Adipocyte (in vitro differentiated cells): ENCODE results near the gene AAK1.
A peak's percentile ranks its signal among the peaks of the same experiment; 100 is the strongest.

Experiments used
- DNase-seq: peaks from one replicate; pipeline ENCODE4 v3.0.0-alpha.2; 2015; ENCODE audit warnings: low read depth
- H3K27me3 ChIP-seq: replicated peaks from 2 replicates; pipeline ENCODE4 v1.7.0; 2013; ENCODE audit warnings: mild to moderate bottlenecking, low read length, moderate library complexity; ENCODE audit not compliant: control insufficient read depth, insufficient read depth
- H3K36me3 ChIP-seq: 2 replicates; pipeline ENCODE4 v1.7.0; 2013; ENCODE audit warnings: low read length, mild to moderate bottlenecking, moderate library complexity; ENCODE audit not compliant: control insufficient read depth, insufficient read depth, severe bottlenecking
- H3K4me1 ChIP-seq: 2 replicates; pipeline ENCODE4 v1.7.0; 2013; ENCODE audit warnings: mild to moderate bottlenecking, low read length, moderate library complexity; ENCODE audit not compliant: control insufficient read depth, insufficient read depth
- H3K4me3 ChIP-seq: 2 replicates; pipeline ENCODE4 v1.7.0; 2013; ENCODE audit warnings: mild to moderate bottlenecking, low read length, moderate library complexity
- H3K9ac ChIP-seq: 2 replicates; pipeline ENCODE4 v1.7.0; 2013; ENCODE audit warnings: mild to moderate bottlenecking, low read length, moderate library complexity
- H3K9me3 ChIP-seq: 2 replicates; pipeline ENCODE4 v1.7.0; 2013; ENCODE audit warnings: mild to moderate bottlenecking, low read length, moderate library complexity; ENCODE audit not compliant: control insufficient read depth

The AAK1 gene

GRCh38 chr2:69531186-69531585 lies 112.4 kb downstream of the AAK1 start:
- peaks cover 8% of the 10 kb centered on the region for H3K4me1 ChIP-seq
- H3K9ac ChIP-seq, result no peak overlapping the region
- no peaks in the 10 kb centered on the region for H3K27me3 ChIP-seq
- H3K4me3 ChIP-seq, result no peak overlapping the region
- peaks cover 76% of the 10 kb centered on the region for H3K36me3 ChIP-seq
- DNase-seq, result no peak
- no peaks in the 10 kb centered on the region for H3K9me3 ChIP-seq

GRCh38 chr2:69529480-69529879 lies 114.1 kb downstream of the AAK1 start:
- Histone ChIP-seq H3K9me3 (no peaks in the 10 kb centered on the region), H3K4me3 (no peak overlapping the region), H3K36me3 (peaks cover 86% of the 10 kb centered on the region), H3K4me1 (peaks cover 5% of the 10 kb centered on the region), H3K9ac (no peak overlapping the region), H3K27me3 (no peaks in the 10 kb centered on the region)
- no peak for DNase-seq

GRCh38 chr2:69525261-69525660 lies 118.3 kb downstream of the AAK1 start:
- H3K9me3 ChIP-seq, result no peaks in the 10 kb centered on the region
- peaks cover 5% of the 10 kb centered on the region for H3K4me1 ChIP-seq
- H3K4me3 ChIP-seq, result no peak overlapping the region
- H3K36me3 ChIP-seq, result peaks cover 94% of the 10 kb centered on the region
- DNase-seq, result no peak
- no peaks in the 10 kb centered on the region for H3K27me3 ChIP-seq
- H3K9ac ChIP-seq, result no peak overlapping the region

- Histone ChIP-seq H3K36me3 (peaks cover 94% of the 10 kb centered on the region), H3K9ac (no peak overlapping the region), H3K27me3 (no peaks in the 10 kb centered on the region), H3K4me1 (peaks cover 5% of the 10 kb centered on the region), H3K4me3 (no peak overlapping the region), H3K9me3 (no peaks in the 10 kb centered on the region)
- no peak for DNase-seq
These were observed 118.7 kb downstream of the AAK1 start for GRCh38 chr2:69524799-69525198.

- no peak for DNase-seq
- Histone ChIP-seq H3K27me3 (no peaks in the 10 kb centered on the region), H3K4me1 (peaks cover 12% of the 10 kb centered on the region), H3K4me3 (no peak overlapping the region), H3K9ac (no peak overlapping the region), H3K9me3 (no peaks in the 10 kb centered on the region), H3K36me3 (peaks cover 94% of the 10 kb centered on the region)
These were observed 121.8 kb downstream of the AAK1 start for GRCh38 chr2:69521747-69522146.

GRCh38 chr2:69518841-69519240 lies 124.7 kb downstream of the AAK1 start:
- Histone ChIP-seq H3K4me3 (no peak overlapping the region), H3K9ac (no peak overlapping the region), H3K4me1 (peaks cover 21% of the 10 kb centered on the region), H3K27me3 (no peaks in the 10 kb centered on the region), H3K36me3 (peaks cover 78% of the 10 kb centered on the region), H3K9me3 (no peaks in the 10 kb centered on the region)
- DNase-seq, result no peak

- H3K27me3 ChIP-seq, result no peaks in the 10 kb centered on the region
- H3K4me3 ChIP-seq, result no peak overlapping the region
- H3K36me3 ChIP-seq, result peaks cover 78% of the 10 kb centered on the region
- H3K4me1 ChIP-seq, result peaks cover 21% of the 10 kb centered on the region
- H3K9me3 ChIP-seq, result no peaks in the 10 kb centered on the region
- no peak for DNase-seq
- H3K9ac ChIP-seq, result peak overlapping the region; percentile 62
These were observed 126.1 kb downstream of the AAK1 start for GRCh38 chr2:69517410-69517809.

GRCh38 chr2:69514819-69515218 lies 128.7 kb downstream of the AAK1 start:
- Histone ChIP-seq H3K4me3 (no peak overlapping the region), H3K9ac (peak overlapping the region; percentile 36), H3K9me3 (no peaks in the 10 kb centered on the region), H3K27me3 (no peaks in the 10 kb centered on the region), H3K36me3 (peaks cover 79% of the 10 kb centered on the region), H3K4me1 (peaks cover 21% of the 10 kb centered on the region)
- DNase-seq, result no peak

- H3K4me3 ChIP-seq, result no peak overlapping the region
- peaks cover 21% of the 10 kb centered on the region for H3K4me1 ChIP-seq
- H3K9ac ChIP-seq, result peak overlapping the region; percentile 36
- peaks cover 79% of the 10 kb centered on the region for H3K36me3 ChIP-seq
- DNase-seq, result peak; percentile 79
- no peaks in the 10 kb centered on the region for H3K27me3 ChIP-seq
- H3K9me3 ChIP-seq, result no peaks in the 10 kb centered on the region
These were observed 129.1 kb downstream of the AAK1 start for GRCh38 chr2:69514406-69514805.

- Histone ChIP-seq H3K27me3 (no peaks in the 10 kb centered on the region), H3K4me3 (no peak overlapping the region), H3K4me1 (peaks cover 20% of the 10 kb centered on the region), H3K36me3 (peaks cover 78% of the 10 kb centered on the region), H3K9me3 (no peaks in the 10 kb centered on the region), H3K9ac (no peak overlapping the region)
- no peak for DNase-seq
These were observed 131.1 kb downstream of the AAK1 start for GRCh38 chr2:69512446-69512845.

- peaks cover 89% of the 10 kb centered on the region for H3K36me3 ChIP-seq
- no peaks in the 10 kb centered on the region for H3K27me3 ChIP-seq
- H3K9me3 ChIP-seq, result no peaks in the 10 kb centered on the region
- DNase-seq, result no peak
- H3K4me1 ChIP-seq, result peaks cover 12% of the 10 kb centered on the region
- no peak overlapping the region for H3K9ac ChIP-seq
- H3K4me3 ChIP-seq, result no peak overlapping the region
These were observed 133.3 kb downstream of the AAK1 start for GRCh38 chr2:69510204-69510603.

- Histone ChIP-seq H3K4me1 (peaks cover 9% of the 10 kb centered on the region), H3K9me3 (no peaks in the 10 kb centered on the region), H3K36me3 (peaks cover 94% of the 10 kb centered on the region), H3K4me3 (no peak overlapping the region), H3K9ac (no peak overlapping the region), H3K27me3 (no peaks in the 10 kb centered on the region)
- DNase-seq, result no peak
These were observed 133.8 kb downstream of the AAK1 start for GRCh38 chr2:69509750-69510140.
